GM12891 (cell line): ENCODE data around the gene GRM4.

ENCODE experiments used
- DNase-seq: peaks from one replicate; pipeline ENCODE4 v3.0.0; 2011; ENCODE audit warnings: low spot score; ENCODE audit not compliant: insufficient read length
- FAIRE-seq: peaks from 2 replicates; lab custom pipeline; 2011; peaks lifted over from hg19 to GRCh38; lab: Jason Lieb, UNC
- PAX5 ChIP-seq: IDR thresholded peaks from 2 replicates; pipeline ENCODE4 v1.6.1; 2011; ENCODE audit warnings: low read length, moderate library complexity, mild to moderate bottlenecking; ENCODE audit not compliant: insufficient read depth, severe bottlenecking
- POLR2A ChIP-seq: IDR thresholded peaks from 2 replicates; pipeline ENCODE4 v1.6.1; 2011; ENCODE audit warnings: low read depth, low read length, control low read depth
- POLR2AphosphoS5 ChIP-seq: IDR thresholded peaks from 2 replicates; pipeline ENCODE4 v1.6.1; 2011; ENCODE audit warnings: low read depth, low read length, control low read depth
- POU2F2 ChIP-seq: IDR thresholded peaks from 2 replicates; pipeline ENCODE4 v1.6.1; 2011; ENCODE audit warnings: low read depth, mild to moderate bottlenecking, control low read depth, low read length, moderate library complexity
- SPI1 ChIP-seq: IDR thresholded peaks from 2 replicates; pipeline ENCODE4 v1.6.1; 2011; ENCODE audit warnings: low read depth, low read length, control low read depth
- TAF1 ChIP-seq: IDR thresholded peaks from 2 replicates; pipeline ENCODE4 v1.6.1; 2011; ENCODE audit warnings: low read depth, low read length, control low read depth

GRM4 gene

GRCh38 chr6:34157236-34157830 lies 11.4 kb upstream of the GRM4 start:
- TF ChIP-seq POLR2AphosphoS5 (no peak), POU2F2 (no peak), POLR2A (no peak), TAF1 (no peak)
- no peak for FAIRE-seq
- no peak for DNase-seq

- DNase-seq (no peak), FAIRE-seq (no peak)
- no peak for TF ChIP-seq PAX5
- TF ChIP-seq POU2F2 = no peak
- TF ChIP-seq TAF1 = no peak
- no peak for TF ChIP-seq SPI1
- no peak for TF ChIP-seq POLR2AphosphoS5
- no peak for TF ChIP-seq POLR2A
These were observed 9.8 kb upstream of the GRM4 start for GRCh38 chr6:34155471-34156300.

- peak; percentile 82 for FAIRE-seq
- peak; percentile 95 for DNase-seq
- TF ChIP-seq POLR2AphosphoS5 = no peak
- no peak for TF ChIP-seq PAX5
- TF ChIP-seq SPI1 = no peak
- TF ChIP-seq POU2F2 = no peak
- no peak for TF ChIP-seq POLR2A
- TF ChIP-seq TAF1 = no peak
These were observed 9.0 kb upstream of the GRM4 start for GRCh38 chr6:34154668-34155447.

GRCh38 chr6:34152806-34153520 lies 7.1 kb upstream of the GRM4 start:
- no peak for FAIRE-seq
- no peak for DNase-seq

GRCh38 chr6:34152042-34152524 lies 6.2 kb upstream of the GRM4 start:
- TF ChIP-seq SPI1 (no peak), POLR2A (no peak), POU2F2 (no peak), POLR2AphosphoS5 (no peak), TAF1 (no peak), PAX5 (no peak)
- no peak for DNase-seq
- FAIRE-seq = no peak

More at GRCh38 chr6:34152806-34153520, 7.1 kb upstream of the GRM4 start:
- TF ChIP-seq POLR2A (no peak), SPI1 (no peak), PAX5 (no peak), POU2F2 (no peak)

- DNase-seq (no peak), FAIRE-seq (no peak)
- TF ChIP-seq POLR2A (no peak), POU2F2 (no peak), TAF1 (no peak), SPI1 (no peak), PAX5 (no peak), POLR2AphosphoS5 (no peak)
These were observed 5.6 kb upstream of the GRM4 start for GRCh38 chr6:34151321-34152041.

- FAIRE-seq (no peak), DNase-seq (no peak)
- no peak for TF ChIP-seq SPI1
- no peak for TF ChIP-seq TAF1
- TF ChIP-seq POLR2A = no peak
- no peak for TF ChIP-seq PAX5
- TF ChIP-seq POU2F2 = no peak
- TF ChIP-seq POLR2AphosphoS5 = no peak
These were observed 4.9 kb upstream of the GRM4 start for GRCh38 chr6:34150766-34151165.

- no peak for TF ChIP-seq PAX5
- TF ChIP-seq SPI1 = no peak
- TF ChIP-seq POLR2A = no peak
- no peak for TF ChIP-seq POU2F2
- no peak for TF ChIP-seq POLR2AphosphoS5
- no peak for TF ChIP-seq TAF1
- FAIRE-seq (no peak), DNase-seq (no peak)
These were observed 4.0 kb upstream of the GRM4 start for GRCh38 chr6:34149831-34150400.
